ENCODE measurements around the gene ZNF618.
"Not testable (repeated sequence)": the region's sequence is repeated elsewhere in the genome, so short reads cannot be mapped to it uniquely, and the experiment has no call there.

The ZNF618 gene

DNA sequence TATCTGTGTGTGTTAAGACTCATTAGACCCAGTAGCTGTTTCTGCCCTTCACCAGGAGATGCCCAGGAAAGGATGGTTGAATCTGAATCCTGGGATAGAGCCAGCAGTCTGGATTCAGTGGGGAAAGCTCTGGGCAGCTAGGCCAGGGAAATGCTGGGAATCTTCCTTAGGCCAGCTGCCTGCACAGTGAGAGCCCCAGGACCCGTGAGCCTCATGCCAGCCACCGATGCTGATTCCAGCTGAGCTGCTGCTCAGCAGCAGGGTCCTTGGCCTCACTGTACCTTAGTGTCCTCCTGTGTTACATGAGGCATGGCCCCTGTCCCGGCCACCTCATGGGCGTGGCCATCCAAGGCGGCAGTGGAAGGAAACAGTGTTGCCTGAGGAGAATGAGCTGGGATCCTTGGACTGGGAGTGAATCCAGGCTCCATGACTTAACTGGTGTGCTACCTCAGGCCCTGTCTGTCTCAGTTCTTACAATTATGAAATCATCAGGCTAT, 114.9 kb downstream of the ZNF618 start:
- DNase-seq = no peak

DNA sequence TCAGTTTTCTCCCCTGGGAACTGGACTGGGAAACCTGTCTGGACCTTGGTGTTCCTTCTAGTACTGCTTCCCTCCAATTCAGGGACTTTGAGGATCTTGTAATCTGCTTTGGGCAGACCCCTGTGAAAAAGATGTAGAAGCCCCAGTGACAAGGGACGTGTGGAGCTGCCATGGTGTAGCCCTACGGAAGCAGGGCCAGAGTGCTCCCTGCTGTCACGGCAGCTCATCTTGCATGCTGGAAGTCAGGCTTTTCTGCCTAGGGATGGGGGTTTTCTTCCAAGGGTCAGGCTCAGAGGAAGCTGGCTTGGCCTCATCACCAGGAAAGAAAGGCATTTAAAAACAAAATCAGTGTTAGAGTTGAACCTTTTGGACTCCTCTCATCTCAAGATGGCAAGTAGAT, 115.6 kb downstream of the ZNF618 start:
- DNase-seq = no peak

DNA sequence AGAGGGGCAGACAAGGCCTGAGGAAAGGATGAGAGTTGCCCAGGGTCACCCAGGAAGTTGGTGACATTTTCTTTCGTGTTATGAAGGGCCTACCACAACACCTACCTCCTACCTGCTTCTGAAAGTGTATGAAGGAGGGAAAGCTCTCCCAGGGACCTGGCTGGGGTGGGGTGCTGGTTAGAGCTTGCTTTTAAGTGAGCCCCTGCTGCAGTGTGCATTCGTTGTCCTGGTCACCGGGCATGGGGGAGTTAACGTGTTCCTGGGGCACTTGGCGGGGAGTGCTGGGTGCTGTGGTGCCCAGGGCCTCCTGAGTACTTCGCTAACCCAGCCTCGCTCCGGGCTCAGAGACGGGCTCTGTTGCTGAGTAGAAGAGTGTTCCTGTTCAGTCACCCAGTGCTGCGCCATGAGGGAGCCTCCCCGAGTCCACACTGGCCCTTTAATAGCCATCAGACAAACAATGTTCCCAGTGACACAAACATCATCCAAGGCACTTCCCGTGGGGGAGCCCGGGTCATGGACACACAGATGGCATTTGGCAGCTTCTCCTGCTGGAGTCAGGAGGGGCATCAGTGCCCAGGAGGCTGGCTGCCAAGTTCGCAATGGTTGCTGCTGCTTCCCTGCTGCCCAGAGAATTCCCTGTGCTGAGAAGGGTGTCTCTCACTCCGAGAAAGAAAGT, 116.3 kb downstream of the ZNF618 start:
- DNase-seq = no peak

DNA sequence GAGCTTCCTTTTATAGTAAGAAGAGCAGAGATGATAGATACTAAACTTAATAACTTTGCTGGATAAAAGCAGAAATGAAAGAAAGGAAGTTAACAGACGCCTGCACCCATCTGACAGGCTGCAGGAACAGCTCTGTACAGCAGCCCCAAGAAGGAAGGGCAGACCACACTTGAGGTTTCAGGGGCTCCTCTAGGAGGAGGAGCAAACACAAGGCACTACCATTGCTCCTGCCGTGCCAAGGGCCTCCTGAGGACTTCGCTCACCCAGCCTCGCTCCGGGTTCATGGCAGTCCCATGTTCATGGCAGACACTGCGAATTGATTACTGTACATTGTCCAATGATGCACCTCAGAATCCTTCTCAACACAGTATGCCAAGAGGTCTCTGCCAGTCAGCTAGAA, 116.9 kb downstream of the ZNF618 start:
- DNase-seq = no peak

DNA sequence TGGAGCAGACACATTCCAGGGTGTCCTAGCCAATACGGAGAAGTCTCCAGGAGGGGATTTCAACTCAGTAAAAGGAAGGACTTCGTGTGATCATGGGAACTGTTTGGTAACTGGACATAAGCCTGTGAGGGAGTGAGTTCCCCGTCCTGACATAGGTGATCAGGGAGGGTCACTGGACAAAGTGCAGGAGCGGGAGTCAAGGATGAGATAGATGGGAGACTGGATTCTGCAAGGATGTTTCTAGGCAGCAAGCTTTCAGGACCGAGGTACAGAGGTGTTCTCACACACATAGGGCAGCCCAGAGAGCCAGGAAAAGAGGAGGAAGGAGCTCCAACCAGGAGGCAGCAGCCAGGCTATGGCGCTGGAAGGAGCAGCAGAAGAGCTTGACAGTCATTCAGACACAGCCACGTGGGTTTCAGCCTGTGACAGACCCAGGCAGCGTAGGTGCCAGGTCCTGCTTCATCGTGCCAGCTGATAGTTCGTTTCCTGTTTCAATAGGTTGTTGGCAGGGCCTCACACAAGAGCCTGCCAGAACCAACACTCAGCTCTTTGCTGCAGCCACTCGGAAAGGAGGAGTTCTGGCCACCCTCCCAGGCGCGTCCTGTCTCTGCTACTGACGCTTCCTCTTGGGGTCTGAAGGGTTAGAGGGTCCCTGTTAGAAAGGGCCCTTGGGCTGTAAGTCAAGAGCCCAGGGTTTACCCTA, 117.9 kb downstream of the ZNF618 start:
- peak in 1 of 2 experiments; percentile 17 for DNase-seq

DNA sequence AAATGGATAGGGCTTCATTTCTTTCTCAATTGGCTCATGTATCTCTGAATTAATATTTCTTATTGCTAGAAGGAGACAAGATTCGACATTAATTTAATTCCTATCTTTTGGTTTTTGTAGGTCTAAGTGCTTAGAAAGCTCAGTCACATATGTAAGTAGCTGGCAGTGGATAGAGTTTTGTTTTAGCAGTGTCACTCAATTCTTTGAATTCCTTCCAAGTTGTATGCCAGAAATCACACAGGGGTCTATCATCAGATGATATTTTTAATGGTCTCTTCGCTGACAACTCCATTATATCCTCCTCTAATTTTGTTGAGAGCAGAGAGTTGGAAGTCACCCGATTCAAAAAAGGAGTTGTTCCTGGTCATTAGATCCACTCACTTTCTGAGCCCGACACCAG, 119.3 kb downstream of the ZNF618 start:
- no peak for DNase-seq

DNA sequence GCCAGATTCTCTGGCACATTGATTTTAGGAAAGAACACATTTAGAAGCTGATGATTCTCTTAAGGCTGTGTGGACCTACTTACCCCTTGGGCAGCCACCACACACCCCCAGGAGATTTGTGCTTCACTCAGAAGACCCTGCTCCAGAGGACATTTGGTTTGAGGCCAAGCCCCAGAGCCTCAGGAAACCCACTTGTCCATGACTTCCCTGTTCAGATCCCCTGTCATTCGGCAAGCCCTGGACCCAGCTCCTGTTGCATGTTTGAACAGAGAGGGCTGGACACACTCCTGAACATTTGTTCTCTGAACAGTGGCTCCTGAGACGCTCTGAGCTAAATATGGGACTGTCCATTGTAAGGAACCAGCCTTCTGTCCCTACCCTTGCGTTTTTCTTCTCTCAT, 119.9 kb downstream of the ZNF618 start:
- DNase-seq = no peak

DNA sequence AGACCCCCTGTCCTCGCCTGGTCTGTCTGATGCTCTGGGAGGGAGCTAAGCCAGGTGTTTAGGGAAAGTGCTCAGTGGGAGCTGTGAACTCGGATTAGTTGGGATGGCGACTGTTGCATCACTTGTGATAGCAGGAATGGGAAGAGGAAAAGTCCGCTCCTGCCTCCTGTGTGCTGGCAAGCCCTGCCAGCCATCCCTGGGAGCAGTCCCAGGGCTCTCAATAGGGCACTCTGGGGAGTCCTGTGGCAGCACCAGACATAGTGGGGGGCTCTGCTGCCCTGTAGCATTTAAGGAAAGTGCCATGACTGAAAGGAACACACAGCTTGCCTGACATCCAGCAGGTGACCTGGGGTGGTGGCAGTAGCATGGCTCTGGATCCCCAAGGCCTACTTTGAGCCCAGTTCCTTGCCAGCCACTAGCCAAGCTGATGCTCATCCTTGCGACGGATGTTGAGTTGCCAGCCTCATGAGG, 120.5 kb downstream of the ZNF618 start:
- DNase-seq = no peak

DNA sequence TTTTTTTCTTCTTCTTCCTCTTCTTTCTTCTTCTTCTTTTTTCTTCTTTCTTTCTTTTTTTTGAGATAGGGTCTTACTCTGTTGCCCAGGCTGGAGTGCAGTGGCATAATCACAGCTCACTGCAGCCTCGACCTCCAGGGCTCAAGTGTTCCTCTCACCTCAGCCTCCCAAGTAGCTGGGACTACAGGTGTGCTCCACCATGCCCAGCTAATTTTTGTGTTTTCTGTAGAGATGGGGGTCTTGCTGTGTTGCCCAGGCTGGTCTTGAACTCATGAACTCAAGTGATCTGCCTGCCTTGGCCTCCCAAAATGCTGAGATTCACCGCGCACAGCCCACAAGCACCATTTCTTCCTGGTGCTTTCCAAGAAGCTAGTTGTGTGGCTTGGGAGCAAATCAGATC, 121.0 kb downstream of the ZNF618 start:
- not testable (repeated sequence) for DNase-seq

DNA sequence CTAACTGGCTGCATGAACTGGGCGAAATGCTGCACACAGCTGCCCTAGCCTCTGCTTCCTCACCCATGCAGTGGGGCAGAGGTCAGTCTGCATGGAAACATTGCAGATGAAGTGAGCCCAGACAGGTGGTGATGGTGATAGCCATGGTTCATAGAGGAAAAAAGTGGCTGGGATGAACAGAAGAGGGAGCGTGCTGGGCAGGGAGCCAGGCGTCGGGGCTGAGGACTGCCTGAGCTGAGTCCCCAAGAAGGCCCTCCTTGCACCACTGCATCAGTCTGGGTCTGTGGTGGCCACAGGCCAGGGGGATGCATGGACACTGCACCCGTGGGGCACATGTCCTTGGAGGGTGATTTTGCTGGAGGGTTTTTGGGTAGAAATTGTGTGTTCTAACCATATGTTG, 121.5 kb downstream of the ZNF618 start:
- DNase-seq = no peak

DNA sequence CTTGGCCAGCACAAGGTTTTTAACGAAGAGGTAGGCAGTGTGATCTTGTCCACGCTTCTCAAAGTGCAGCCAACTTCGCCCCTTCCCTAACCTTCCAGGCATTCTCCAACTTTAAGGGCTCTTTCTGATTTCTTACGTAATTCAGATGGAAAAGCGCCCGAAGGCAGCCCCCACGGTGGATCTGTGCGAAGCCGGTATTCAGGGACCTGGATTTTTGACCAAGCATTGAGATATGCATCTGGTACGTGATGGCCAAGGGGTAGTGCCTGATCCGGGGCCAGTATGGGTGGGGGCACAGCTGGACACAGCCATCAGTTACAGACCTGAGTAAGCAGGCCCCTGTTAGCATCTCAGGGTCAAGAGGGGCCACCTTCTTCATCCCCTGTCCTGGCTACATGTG, 122.0 kb downstream of the ZNF618 start:
- DNase-seq = no peak

DNA sequence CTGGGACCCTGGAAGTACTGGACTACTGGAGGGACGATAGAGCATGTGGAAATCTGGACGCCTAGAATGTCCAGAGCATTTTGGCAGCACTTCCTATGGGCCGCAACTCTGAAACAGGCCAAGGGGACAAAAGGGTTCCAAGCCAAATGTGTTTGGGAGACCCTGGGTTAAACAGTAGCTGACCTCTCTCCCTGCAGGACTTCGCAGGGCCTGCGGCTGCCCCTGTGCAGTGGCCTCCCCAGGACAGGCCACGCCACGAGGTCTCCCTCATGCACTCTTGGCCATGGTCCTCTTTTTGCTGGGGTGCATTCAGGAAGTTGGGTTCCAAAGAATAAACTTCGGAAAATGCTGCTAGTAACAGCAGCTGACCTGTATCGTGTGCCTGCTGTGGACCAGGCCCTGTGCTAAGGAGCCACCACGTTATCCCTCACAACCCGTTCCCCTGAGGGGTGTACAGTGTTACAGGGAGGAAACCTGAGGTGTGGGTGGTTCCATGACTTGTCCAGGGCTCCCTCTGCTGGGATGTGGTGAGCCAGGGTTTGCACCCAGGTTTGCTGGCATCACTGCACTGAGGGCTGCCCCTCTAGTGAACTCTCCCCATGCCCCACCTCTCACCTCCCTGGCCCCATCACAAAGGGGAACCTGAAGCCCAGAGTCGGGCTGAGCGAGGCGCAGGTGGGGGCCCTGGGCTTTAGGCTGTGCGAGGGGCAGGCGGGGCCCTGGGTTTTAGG, 122.6 kb downstream of the ZNF618 start:
- DNase-seq = peak; percentile 10 to 13

DNA sequence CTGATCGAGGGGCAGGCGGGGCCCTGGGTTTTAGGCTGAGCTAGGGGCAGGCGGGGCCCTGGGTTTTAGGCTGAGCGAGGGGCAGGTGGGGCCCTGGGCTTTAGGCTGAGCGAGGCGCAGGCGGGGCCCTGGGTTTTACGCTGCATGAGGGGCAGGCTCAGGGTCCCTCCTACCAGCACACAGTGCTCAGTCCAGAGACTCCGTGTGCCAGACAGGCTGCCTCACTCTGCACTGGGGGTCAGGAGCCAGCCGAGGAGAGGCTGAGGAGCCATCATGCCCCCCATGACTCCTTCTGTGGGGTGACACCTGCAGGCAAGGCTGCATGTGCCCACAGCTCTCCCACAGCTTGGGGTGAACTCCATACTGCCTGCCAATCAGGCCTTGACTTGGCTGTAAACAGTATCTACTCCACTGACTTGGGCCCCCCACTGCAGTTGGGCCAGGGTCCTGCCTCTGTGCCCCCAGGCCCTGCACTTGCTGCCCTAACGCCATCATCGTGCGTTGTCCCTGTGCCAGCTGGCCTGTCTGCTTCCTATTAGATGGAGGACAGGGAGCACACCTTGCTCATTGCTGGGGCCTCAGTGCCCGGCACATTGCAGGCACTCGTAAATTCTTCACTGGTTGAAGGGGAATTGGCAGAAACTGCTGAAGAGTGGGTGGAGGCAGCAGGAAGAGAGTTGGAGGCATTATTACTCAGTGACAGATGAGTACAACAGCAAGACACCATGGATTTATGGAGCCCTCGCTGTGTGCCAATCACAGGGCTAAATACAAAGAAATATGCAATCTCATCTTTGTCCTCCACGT, 123.3 kb downstream of the ZNF618 start:
- no peak for DNase-seq

DNA sequence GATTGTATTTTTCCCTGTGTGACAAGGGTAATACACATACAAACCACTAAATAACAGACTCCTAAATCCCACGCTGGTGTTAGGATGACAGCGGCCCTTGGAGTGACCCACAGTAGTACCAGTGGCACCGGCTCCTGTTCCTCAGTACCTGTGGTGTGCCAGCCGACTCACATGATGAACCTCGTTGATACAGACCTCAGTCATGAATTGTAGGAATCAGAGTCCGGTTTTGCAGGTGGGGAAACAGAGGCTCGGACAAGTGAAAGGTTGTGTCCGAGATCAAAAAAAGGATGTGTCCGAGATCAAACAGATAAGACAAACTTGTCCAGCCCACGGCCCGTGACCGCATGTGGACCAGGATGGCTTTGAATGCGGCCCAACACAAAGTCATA, 124.0 kb downstream of the ZNF618 start:
- peak in 1 of 2 experiments; percentile 7 for DNase-seq

DNA sequence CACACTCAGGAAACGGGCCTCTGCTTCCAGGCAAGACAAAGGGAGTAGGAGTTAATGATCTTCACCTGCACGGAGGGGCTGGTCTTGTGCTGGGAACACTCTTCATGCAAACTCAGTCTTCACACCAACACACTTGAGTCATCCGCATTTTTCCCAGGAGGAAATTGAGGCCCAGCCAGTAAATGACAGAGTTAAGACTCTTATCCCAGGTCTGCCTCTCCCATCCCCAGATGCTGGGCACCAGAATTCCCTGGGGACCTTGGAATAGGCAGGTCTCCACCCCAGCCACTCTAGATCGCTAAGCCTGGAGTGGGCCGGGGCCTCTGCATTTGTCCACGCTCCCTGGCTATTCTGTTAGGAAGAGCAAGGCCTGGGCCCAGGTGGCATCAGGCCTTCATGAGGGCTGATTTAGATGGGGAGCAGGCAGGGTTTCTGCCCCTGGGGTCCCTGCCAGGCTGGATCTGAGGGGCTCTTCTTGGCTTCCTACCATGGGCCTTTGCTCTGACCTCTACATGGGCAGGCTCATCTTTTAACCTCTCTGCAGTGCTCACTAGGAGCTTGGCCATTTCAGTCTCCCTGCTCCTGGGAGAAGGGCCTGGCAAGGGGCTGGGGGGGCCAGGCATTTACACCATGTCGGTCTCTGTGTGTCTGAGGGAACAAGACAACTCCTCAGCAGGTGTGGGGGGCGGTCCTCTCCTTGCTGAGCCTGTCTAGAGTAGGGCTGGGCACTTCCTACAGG, 124.7 kb downstream of the ZNF618 start:
- DNase-seq = peak; percentile 1 to 3

DNA sequence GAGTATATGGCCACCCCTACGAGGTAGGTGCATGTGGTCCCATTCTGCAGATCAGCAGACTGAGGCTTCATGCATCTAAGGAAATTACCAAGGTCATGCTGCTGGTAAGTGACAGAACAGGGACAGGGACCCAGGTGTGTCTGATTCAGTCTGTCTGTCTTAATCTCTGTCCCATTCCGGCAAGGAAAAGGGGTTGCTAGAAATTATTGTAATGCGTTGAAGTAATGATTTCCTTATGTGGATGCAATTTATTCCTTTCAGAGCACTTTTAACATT, 125.2 kb downstream of the ZNF618 start:
- DNase-seq = no peak

DNA sequence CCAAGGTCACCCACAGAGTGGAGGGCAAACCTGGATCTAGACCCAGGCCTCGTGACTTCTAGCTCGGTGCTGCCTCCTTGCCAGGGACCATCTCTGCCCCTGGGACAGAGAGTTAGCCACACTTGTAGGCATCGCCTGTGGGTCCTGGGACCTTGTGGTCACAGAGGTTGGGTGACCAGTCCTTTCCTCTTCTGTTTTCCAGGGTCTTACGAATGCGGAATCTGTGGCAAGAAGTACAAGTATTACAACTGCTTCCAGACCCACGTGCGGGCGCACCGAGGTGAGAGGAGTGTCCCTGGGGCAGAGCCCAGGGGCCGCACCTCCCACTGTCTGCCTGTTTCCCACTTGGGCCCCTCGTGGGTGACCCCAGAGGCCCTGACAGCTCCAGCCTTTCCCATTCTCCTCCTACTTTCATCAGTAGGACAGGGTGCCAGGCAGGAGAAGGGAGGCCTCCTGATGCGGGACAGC, 125.7 kb downstream of the ZNF618 start:
- peak in 1 of 2 experiments; percentile 2 for DNase-seq

DNA sequence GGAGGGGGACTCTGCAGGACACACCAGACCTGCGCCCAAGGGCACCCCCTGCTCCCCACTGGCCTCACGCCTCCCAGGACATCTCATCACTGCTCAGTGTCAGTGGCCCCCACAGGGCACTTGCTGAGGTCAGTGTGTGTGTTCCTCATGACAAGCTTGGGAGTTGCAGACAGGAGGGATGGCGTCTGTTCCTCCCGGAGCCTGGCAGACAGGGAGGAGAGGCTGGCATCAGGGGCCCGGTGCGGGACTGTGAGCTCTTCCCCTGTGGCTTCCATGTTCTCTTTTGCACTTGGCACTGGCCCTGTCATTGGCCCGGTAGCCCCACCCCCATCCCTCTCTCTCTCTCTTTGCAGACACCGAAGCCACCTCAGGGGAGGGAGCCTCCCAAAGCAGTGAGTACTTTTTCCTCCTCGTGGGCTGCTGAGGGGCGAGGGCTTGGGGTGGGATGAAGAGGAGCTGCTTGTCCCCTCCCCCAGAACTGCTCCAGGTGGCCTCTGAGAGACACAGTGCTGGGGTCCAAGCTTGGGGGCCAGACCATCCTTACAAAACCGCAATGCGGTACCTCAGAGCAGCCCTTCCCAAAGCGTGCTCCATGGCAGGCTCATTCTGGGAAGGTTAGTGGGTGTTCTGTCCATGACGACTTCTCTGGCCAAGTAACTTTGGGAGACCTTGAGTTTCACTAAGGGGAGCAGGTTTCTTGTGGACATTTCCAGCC, 126.3 kb downstream of the ZNF618 start:
- no peak for DNase-seq

DNA sequence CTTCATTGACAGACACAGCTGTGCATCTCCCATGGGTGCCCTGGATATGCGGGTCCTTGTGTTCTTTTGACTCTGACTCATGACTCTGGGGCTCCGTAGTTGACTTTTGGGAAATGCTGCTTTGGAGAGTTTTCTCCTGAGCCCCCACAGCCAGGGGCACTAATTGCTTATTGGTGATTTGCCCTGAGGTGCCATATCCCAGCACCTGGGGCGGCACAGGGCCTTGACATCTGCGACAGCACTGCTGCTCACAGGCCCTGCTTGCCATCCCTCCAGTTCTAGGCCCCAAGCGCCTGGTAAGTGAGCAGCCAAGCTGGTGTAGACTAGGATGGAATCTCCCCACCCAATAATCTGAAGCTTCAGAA, 126.9 kb downstream of the ZNF618 start:
- no peak for DNase-seq

DNA sequence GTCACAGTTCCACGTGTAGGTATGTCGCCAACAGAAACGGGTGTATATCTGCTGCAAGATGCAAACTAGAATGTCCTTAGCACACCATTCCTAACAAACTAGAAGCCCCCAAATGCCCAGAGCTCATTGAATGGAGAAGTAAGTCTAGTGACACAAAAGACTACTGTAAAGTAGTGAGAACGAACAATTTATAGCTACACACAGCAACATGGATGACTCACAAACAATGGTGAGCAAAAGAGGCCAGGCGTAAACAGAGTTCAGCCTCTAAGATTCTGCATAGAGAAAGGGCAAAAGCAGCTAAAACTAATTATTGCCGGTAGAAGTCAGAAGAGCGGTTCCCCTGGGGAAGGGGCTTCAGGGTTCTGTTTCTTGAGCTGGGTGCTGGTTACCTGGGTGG, 127.2 kb downstream of the ZNF618 start:
- no peak for DNase-seq

DNA sequence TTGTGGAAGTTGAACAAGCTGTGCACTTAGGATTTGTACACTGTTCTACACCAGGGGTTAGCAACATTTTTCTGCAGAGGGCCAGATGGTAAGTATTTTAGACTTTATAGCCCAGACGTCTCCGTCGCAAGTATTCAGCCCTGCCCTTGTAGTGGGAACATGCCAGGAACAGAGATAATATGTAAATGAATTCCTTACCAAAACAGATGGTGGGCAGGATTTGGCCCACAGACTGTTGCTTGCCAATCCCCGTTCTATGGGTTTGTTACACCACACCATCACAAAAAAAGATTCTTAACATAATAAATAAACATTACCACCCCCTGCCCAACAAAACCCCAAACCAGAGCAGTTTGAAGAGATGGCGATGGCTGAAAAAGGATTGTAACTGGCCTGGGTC, 127.6 kb downstream of the ZNF618 start:
- no peak for DNase-seq

Data from activated T-cell treated with anti-CD3 and anti-CD28 coated beads, Interleukin-2, amount 50 U/mL, for 48 hours (primary cell).